SK-N-SH (cell line): ENCODE results near the gene FBH1. TPM values are rescaled to one million over a fixed set of nuclear protein-coding genes. Genes with fewer than 3 reads are reported as not detected.

ENCODE experiments used
- CTCF ChIA-PET: fragments of 300-600, 350-600 bp; formaldehyde crosslinking; extraction: SDS; loops from one replicate; lab custom pipeline; 2021; lab: Yijun Ruan, JAX
- POLR2A ChIA-PET: fragments of 350-600 bp; sonication (Branson Sonifier 250); formaldehyde crosslinking; extraction: SDS; loops from one replicate; lab custom pipeline; 2020; ENCODE audit warnings: antibody characterized with exemption, inconsistent platforms; lab: Yijun Ruan, JAX
- DNase-seq: peaks from one replicate; pipeline ENCODE4 v3.0.0; 2012
- H2AFZ ChIP-seq: fragments of 200-600 bp; sonication (generic); 2 replicates; pipeline ENCODE4 v1.8.1; 2016; ENCODE audit warnings: antibody characterized with exemption, mild to moderate bottlenecking, low read depth
- H3F3A ChIP-seq: fragments of 200-600 bp; sonication (generic); replicated peaks from 2 replicates; pipeline ENCODE3; 2016; ENCODE audit warnings: antibody characterized with exemption, mild to moderate bottlenecking; ENCODE audit not compliant: insufficient read depth
- H3K27ac ChIP-seq, 2 experiments: fragments of 200-500 bp in 1 of 2; fragments of 200-600 bp in 1 of 2; sonication (Bioruptor generic) in 1 of 2; sonication (generic), shearing (Covaris generic) in 1 of 2; 2 replicates each; pipeline versions ENCODE4 v1.5.1 to v1.6.1; 2014 to 2016; ENCODE audit warnings: low read depth in 2 of 2, inconsistent platforms in 1 of 2, low read length in 1 of 2, mild to moderate bottlenecking in 1 of 2, mixed read lengths in 1 of 2
- H3K27me3 ChIP-seq: fragments of 200-600 bp; sonication (generic), shearing (Covaris generic); 2 replicates; pipeline ENCODE4 v1.6.1; 2016; ENCODE audit warnings: mixed run types; ENCODE audit not compliant: insufficient read depth
- H3K36me3 ChIP-seq, 2 experiments: fragments of 200-500 bp in 1 of 2; fragments of 200-600 bp in 1 of 2; sonication (Bioruptor generic) in 1 of 2; sonication (generic) in 1 of 2; replicated peaks in 1 of 2; 2 replicates each; pipeline versions ENCODE3 to v1.5.1; 2014 to 2016; ENCODE audit warnings: low read length in 1 of 2, mild to moderate bottlenecking in 1 of 2; ENCODE audit not compliant: insufficient read depth in 2 of 2, control insufficient read depth in 1 of 2
- H3K4me1 ChIP-seq, 2 experiments: fragments of 200-500 bp in 1 of 2; fragments of 200-600 bp in 1 of 2; sonication (Bioruptor generic) in 1 of 2; sonication (generic), shearing (Covaris generic) in 1 of 2; 2 replicates each; pipeline versions ENCODE4 v1.5.1 to v1.6.1; 2014 to 2016; ENCODE audit warnings: low read depth in 1 of 2, low read length in 1 of 2, mixed run types in 1 of 2; ENCODE audit not compliant: insufficient read depth in 2 of 2, control insufficient read depth in 1 of 2
- H3K4me2 ChIP-seq: fragments of 200-600 bp; sonication (generic), shearing (Covaris generic); 2 replicates; pipeline ENCODE4 v1.6.1; 2017; ENCODE audit warnings: mixed run types
- H3K4me3 ChIP-seq, 2 experiments: fragments of 200-500 bp in 1 of 2; fragments of 200-600 bp in 1 of 2; sonication (Bioruptor generic) in 1 of 2; sonication (generic), shearing (Covaris generic) in 1 of 2; 2 replicates each; pipeline versions ENCODE4 v1.5.1 to v1.8.1; 2014 to 2016; ENCODE audit warnings: low read depth in 2 of 2, inconsistent platforms in 1 of 2, low read length in 1 of 2, mild to moderate bottlenecking in 1 of 2, mixed read lengths in 1 of 2, moderate library complexity in 1 of 2
- H3K79me2 ChIP-seq: fragments of 200-600 bp; sonication (generic); 2 replicates; pipeline ENCODE4 v1.8.1; 2017; ENCODE audit warnings: mild to moderate bottlenecking; ENCODE audit not compliant: insufficient read depth
- H3K9ac ChIP-seq: fragments of 200-600 bp; sonication (generic); 2 replicates; pipeline ENCODE4 v1.6.1; 2017; ENCODE audit warnings: mixed run types
- H3K9me2 ChIP-seq: fragments of 200-600 bp; sonication (generic); 2 replicates; pipeline ENCODE4 v1.6.1; 2017; ENCODE audit warnings: mixed run types
- H3K9me3 ChIP-seq: fragments of 200-600 bp; sonication (generic); 2 replicates; pipeline ENCODE4 v1.6.1; 2017; ENCODE audit warnings: mixed run types, mild to moderate bottlenecking, moderate library complexity
- H4K20me1 ChIP-seq: fragments of 200-600 bp; sonication (generic); 2 replicates; pipeline ENCODE4 v1.6.1; 2017; ENCODE audit warnings: mild to moderate bottlenecking, mixed run types; ENCODE audit not compliant: insufficient read depth
- CHD2 ChIP-seq: fragments of 150-350 bp; IDR thresholded peaks from 2 replicates; pipeline ENCODE4 v1.6.1; 2018; ENCODE audit warnings: low read length; ENCODE audit not compliant: partially characterized antibody
- ELF1 ChIP-seq: IDR thresholded peaks from 2 replicates; pipeline ENCODE4 v1.4.0; 2012
- EZH2phosphoT487 ChIP-seq: fragments of 200-600 bp; sonication (generic); IDR thresholded peaks from 2 replicates; pipeline ENCODE4 v1.6.1; 2017; ENCODE audit warnings: low read depth, mixed run types, mild to moderate bottlenecking, antibody characterized with exemption, moderate library complexity, borderline replicate concordance
- GABPA ChIP-seq: IDR thresholded peaks from 2 replicates; pipeline ENCODE4 v1.4.0; 2012; ENCODE audit warnings: low read depth, mild to moderate bottlenecking
- POLR2AphosphoS5 ChIP-seq: IDR thresholded peaks from 2 replicates; pipeline ENCODE4 v1.6.1; 2012; ENCODE audit warnings: low read depth, low read length
- TAF1 ChIP-seq: IDR thresholded peaks from 2 replicates; pipeline ENCODE4 v1.6.1; 2012; ENCODE audit warnings: low read depth, mild to moderate bottlenecking, low read length, moderate library complexity, borderline replicate concordance
- WGBS: methylation state at CpG from one replicate; pipeline ENCODE4 v1.1.6; 2017; ENCODE audit warnings: low lambda C conversion rate; 5-methylcytosine and 5-hydroxymethylcytosine counted together
- polyA plus RNA-seq, 3 experiments: library from polyadenylated mRNA; depleted of rRNA; stranded (reverse); fragments of >200 nt; gene quantifications; 2 replicates each; pipeline ENCODE4 v1.2.3, GENCODE V29; 2012
- TF ChIP-seq, protein P1 (sequence below): IDR thresholded peaks from 2 replicates; pipeline ENCODE4 v1.4.0; 2012; ENCODE audit warnings: low read depth, borderline replicate concordance
- TF ChIP-seq, protein P2 (sequence below): fragments of 150-350 bp; IDR thresholded peaks from 2 replicates; pipeline ENCODE4 v1.6.1; 2017; ENCODE audit warnings: antibody characterized with exemption, low read length, low read depth, borderline replicate concordance
- TF ChIP-seq, protein P3 (sequence below): IDR thresholded peaks from 2 replicates; pipeline ENCODE4 v1.4.0; 2012; ENCODE audit warnings: low read depth, borderline replicate concordance
- TF ChIP-seq, protein P4 (sequence below): IDR thresholded peaks from 2 replicates; pipeline ENCODE4 v1.4.0; 2012; ENCODE audit warnings: low read depth

FBH1 gene
- polyA plus RNA-seq, 1 of the 3 experiments (the other 2 are of a cell fraction): 60.9 TPM

DNA sequence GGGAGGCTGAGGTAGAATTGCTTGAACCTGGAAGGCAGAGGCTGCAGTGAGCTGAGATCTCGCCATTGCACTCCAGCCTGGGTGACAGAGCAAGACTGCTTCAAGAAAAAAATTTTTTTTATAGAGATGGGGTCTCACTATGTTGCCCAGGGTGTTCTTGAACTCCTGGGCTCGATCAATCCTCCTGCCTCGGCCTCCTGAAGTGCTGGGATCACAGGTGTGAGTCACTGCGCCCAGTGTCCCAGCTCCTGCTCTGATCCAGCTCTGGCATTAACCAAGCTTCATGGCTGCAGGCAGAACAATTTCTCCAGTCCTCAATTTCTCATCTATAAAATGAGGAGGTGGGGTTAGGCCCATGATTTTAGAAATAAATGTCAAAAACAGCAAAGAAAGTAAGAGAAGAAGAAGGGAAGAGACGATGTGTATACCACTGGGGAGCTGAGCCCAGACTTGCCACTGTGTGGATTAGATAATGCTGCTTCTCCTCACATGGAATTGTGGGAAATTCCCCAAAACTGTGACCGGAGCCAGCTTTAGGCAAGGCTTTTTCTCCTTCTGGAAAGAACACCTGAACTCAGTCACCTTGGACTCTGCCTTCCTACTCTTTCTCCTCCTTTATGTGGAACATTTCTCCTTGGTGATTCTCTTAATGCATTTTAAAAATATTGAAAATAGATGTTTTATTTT is 61.8 kb downstream of the FBH1 start (continued):
- TF ChIP-seq, protein P1, sequence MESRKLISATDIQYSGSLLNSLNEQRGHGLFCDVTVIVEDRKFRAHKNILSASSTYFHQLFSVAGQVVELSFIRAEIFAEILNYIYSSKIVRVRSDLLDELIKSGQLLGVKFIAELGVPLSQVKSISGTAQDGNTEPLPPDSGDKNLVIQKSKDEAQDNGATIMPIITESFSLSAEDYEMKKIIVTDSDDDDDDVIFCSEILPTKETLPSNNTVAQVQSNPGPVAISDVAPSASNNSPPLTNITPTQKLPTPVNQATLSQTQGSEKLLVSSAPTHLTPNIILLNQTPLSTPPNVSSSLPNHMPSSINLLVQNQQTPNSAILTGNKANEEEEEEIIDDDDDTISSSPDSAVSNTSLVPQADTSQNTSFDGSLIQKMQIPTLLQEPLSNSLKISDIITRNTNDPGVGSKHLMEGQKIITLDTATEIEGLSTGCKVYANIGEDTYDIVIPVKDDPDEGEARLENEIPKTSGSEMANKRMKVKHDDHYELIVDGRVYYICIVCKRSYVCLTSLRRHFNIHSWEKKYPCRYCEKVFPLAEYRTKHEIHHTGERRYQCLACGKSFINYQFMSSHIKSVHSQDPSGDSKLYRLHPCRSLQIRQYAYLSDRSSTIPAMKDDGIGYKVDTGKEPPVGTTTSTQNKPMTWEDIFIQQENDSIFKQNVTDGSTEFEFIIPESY: no peak
- TF ChIP-seq GABPA: no peak
- TF ChIP-seq POLR2AphosphoS5: no peak
- no peak for TF ChIP-seq ELF1
- TF ChIP-seq, protein P2, sequence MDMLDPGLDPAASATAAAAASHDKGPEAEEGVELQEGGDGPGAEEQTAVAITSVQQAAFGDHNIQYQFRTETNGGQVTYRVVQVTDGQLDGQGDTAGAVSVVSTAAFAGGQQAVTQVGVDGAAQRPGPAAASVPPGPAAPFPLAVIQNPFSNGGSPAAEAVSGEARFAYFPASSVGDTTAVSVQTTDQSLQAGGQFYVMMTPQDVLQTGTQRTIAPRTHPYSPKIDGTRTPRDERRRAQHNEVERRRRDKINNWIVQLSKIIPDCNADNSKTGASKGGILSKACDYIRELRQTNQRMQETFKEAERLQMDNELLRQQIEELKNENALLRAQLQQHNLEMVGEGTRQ: no peak

DNA sequence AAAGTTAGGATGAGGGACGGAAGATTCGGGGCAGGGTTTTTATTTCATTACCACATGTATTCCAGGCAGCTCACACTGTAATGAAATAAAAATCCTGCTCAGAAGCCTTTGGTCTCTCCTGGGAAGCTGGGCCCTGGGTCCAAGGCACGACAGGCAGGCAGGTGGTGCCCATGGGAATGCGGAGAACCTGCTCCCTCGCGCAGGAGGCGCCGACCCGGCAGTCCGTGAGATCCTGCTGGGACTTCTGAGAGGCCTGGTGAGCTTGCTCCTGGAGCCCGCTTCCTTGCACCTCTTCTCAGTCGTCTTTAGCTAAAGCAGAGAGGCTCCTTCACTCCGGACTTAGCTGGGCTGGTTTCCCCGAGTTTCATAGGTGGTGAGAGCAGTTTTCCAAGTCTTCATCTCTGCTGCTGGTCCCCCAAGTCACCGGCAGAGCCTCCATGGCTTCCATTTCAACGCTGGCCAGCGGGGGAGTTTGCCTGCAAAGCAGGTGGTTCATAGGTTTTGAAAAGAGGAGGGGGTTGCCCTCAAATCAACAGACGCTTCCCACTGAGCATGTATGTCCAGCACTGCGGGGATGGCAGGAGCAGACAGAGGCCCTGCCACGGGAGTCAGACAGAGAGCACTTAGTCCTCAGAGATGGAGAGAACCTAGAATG is 62.8 kb downstream of the FBH1 start:
- Histone ChIP-seq H3K79me2 (no peaks in the 10 kb centered on the region), H2AFZ (no peak overlapping the region), H3K27me3 (no peaks in the 10 kb centered on the region), H3K9me3 (no peaks in the 10 kb centered on the region), H3F3A (no peaks in the 10 kb centered on the region), H4K20me1 (no peaks in the 10 kb centered on the region), H3K4me3 (no peak overlapping the region), H3K9me2 (no peaks in the 10 kb centered on the region), H3K9ac (no peak overlapping the region), H3K36me3 (no peaks in the 10 kb centered on the region), H3K4me1 (peaks cover 0 to 3% of the 10 kb centered on the region in 2 experiments; a peak in 1 of 4 replicates), H3K27ac (no peak overlapping the region), H3K4me2 (no peak overlapping the region)
- no peak for DNase-seq
- TF ChIP-seq TAF1 (no peak), EZH2phosphoT487 (no peak), CHD2 (no peak), POLR2AphosphoS5 (no peak)
- TF ChIP-seq, protein P3, sequence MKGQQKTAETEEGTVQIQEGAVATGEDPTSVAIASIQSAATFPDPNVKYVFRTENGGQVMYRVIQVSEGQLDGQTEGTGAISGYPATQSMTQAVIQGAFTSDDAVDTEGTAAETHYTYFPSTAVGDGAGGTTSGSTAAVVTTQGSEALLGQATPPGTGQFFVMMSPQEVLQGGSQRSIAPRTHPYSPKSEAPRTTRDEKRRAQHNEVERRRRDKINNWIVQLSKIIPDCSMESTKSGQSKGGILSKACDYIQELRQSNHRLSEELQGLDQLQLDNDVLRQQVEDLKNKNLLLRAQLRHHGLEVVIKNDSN: no peak
- TF ChIP-seq, protein P4, sequence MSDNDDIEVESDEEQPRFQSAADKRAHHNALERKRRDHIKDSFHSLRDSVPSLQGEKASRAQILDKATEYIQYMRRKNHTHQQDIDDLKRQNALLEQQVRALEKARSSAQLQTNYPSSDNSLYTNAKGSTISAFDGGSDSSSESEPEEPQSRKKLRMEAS: no peak
- POLR2A ChIA-PET: no interaction called here
- CTCF ChIA-PET: interaction anchor here (1.9 kb wide), 1 partner anchor 134 kb away, joined by 6 read pairs; no protein-coding TSS in a partner anchor
- 87% methylated on average over 12 of the region's 20 CpGs for WGBS
